BE2C (cell line): ENCODE data around the gene PLA2G2C.

Source experiments
- DNase-seq: peaks from one replicate; pipeline ENCODE4 v3.0.0-alpha.2; 2020
- H3K27me3 ChIP-seq: fragments of 250-450 bp; sonication (Bioruptor Pico); 2 replicates; pipeline ENCODE4 v1.5.1; 2020; ENCODE audit warnings: mild to moderate bottlenecking
- H3K36me3 ChIP-seq: fragments of 250-450 bp; sonication (Bioruptor Pico); 2 replicates; pipeline ENCODE4 v1.5.1; 2020; ENCODE audit warnings: mild to moderate bottlenecking
- H3K4me1 ChIP-seq: fragments of 250-450 bp; sonication (Bioruptor Pico); 2 replicates; pipeline ENCODE4 v1.5.1; 2020
- H3K4me3 ChIP-seq: 2 replicates; pipeline ENCODE4 v1.5.1; 2011; ENCODE audit warnings: low read depth, low read length
- H3K9me3 ChIP-seq: fragments of 250-450 bp; sonication (Bioruptor Pico); 2 replicates; pipeline ENCODE4 v1.5.1; 2020
- CTCF ChIP-seq: IDR thresholded peaks from 2 replicates; pipeline ENCODE4 v1.5.1; 2012; ENCODE audit warnings: mild to moderate bottlenecking, low read depth, low read length

The PLA2G2C gene

GRCh38 chr1:20114021-20114648 is 72.2 kb downstream of the PLA2G2C start:
- TF ChIP-seq CTCF, result no peak
- no peaks in the 10 kb centered on the region for H3K9me3 ChIP-seq
- no peak for DNase-seq
- no peak overlapping the region for H3K4me3 ChIP-seq
- H3K36me3 ChIP-seq, result no peaks in the 10 kb centered on the region
- H3K27me3 ChIP-seq, result no peaks in the 10 kb centered on the region
- no peaks in the 10 kb centered on the region for H3K4me1 ChIP-seq
